Measurements from ENCODE around the gene DIAPH3. TPM values are rescaled to one million over a fixed set of nuclear protein-coding genes. Genes with fewer than 3 reads are reported as not detected.

DIAPH3 gene
- total RNA-seq, 2 experiments from 2014 or later: 24.0 to 24.3 TPM

DNA sequence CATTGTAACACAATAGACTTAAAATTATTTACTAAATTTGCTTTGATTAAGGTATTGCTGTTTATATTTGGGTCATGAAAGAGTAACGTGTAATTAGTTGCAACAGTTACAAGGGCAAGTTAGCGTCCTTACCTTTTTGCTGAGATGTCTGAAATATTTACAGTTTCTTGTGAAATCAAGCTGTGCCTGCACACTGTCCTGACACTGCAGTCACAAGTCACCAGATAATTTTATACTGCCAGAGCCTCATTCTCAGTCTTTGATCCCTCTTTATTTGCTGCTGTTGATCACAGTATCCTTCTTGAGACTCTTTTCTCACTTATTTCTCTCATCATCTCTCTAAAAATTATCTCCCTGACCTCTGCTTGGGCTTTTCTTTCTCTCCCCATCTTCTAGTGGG lies 8.4 kb upstream of the DIAPH3 start:
- CTCF ChIA-PET: no interaction called here
- Mint-ChIP-seq H3K27ac (no peak overlapping the region), H3K9me3 (no peaks in the 10 kb centered on the region), H3K27me3 (ENCODE audit: low read depth) (peaks cover 11% of the 10 kb centered on the region), H3K4me1 (ENCODE audit: low read depth) (no peaks in the 10 kb centered on the region), H3K4me3 (no peak overlapping the region), H3K36me3 (ENCODE audit: low read depth) (no peaks in the 10 kb centered on the region)
- no peak for DNase-seq
- intact Hi-C loops (cut with micrococcal nuclease): no loop called here

DNA sequence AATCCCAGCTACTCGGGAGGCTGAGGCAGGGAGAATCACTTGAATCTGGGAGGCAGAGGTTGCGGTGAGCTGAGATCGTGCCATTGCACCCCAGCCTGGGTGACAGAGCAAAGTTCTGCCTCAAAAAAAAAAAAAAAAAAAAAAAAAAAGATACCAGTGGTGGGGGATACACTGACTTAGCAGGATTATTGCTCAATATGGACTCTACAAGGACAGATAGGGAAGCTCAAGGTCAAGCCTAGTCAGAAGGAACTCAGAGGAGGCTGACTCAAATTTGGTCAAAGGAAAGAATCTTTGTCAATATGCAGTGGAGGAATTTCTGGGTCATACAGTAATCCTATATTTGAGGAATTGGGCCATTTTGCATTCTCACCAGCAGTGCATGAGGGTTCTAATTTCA lies 6.7 kb upstream of the DIAPH3 start:
- no peak for DNase-seq
- H3K4me1 Mint-ChIP-seq (ENCODE audit: low read depth): peaks cover 7% of the 10 kb centered on the region
- intact Hi-C loops (cut with micrococcal nuclease): no loop called here
- no peaks in the 10 kb centered on the region for H3K9me3 Mint-ChIP-seq
- no peak overlapping the region for H3K4me3 Mint-ChIP-seq
- H3K27ac Mint-ChIP-seq: no peak overlapping the region
- peaks cover 11% of the 10 kb centered on the region for H3K27me3 Mint-ChIP-seq (ENCODE audit: low read depth)
- no peaks in the 10 kb centered on the region for H3K36me3 Mint-ChIP-seq (ENCODE audit: low read depth)
- CTCF ChIA-PET: interaction anchor here (0.6 kb wide), 1 partner anchor 48 kb away, joined by 3 read pairs; no protein-coding TSS in a partner anchor

DNA sequence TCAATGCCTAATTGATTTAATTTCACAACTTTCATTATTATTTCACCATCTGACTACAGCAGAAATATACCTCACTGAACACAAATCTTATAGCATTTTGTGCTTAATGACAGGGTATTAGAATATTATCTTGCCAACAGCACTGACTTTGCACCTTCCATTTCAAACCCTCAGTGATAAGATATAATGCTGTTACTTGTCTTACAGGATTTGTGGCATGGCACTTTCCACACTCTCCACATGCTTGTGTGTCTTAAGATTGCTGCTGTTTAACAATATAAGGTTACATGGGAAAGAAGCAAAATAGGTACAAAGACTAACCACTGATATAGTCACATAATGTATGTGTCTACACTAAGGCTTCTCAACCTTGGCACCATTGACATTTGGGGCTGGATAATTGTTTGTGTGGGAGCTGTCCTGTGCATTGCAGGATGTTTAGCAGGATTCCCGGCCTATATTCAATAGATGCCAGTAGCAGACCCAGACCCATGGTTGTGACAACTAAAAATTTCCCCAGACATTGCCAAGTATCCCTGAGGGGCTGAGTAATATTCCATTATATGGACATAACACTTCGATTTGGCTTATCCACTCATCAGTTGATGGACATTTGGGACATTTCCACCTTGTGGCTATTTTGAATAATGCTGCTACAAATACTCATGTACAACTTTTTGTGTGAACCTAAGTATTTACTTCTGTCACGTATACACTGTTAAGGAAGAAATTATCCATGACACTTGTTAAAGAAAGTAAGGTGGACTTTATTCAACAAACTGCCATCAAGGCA lies 5.7 kb upstream of the DIAPH3 start:
- Mint-ChIP-seq H3K36me3 (ENCODE audit: low read depth) (no peaks in the 10 kb centered on the region), H3K27me3 (ENCODE audit: low read depth) (peaks cover 6% of the 10 kb centered on the region), H3K4me3 (no peak overlapping the region), H3K27ac (no peak overlapping the region), H3K4me1 (ENCODE audit: low read depth) (peaks cover 17% of the 10 kb centered on the region), H3K9me3 (no peaks in the 10 kb centered on the region)
- CTCF ChIA-PET: no interaction called here
- intact Hi-C loops (cut with micrococcal nuclease): no loop called here
- DNase-seq: no peak

DNA sequence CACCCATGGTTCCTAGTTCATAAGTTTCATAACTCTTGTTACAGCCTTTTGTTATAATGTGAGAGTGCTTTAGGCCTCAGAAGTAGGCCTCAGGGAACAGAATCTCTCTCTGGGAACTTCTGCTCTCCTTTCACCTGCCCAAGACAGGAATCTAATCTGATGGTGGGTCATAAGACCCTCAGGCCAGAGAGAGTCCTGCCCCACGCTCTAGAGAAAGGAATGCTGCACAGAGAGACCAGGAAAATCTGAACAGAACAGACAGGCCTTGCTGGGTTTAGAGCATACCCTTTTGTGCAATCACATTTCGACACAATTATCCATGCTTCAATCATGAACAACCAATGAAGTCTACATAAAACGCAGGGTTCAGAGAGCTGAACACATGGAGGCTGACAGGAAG lies 3.4 kb upstream of the DIAPH3 start:
- DNase-seq: no peak
- intact Hi-C loops (cut with micrococcal nuclease): no loop called here
- Mint-ChIP-seq H3K27ac (no peak overlapping the region), H3K4me1 (ENCODE audit: low read depth) (peaks cover 26% of the 10 kb centered on the region), H3K4me3 (no peak overlapping the region), H3K9me3 (no peaks in the 10 kb centered on the region), H3K27me3 (ENCODE audit: low read depth) (no peaks in the 10 kb centered on the region), H3K36me3 (ENCODE audit: low read depth) (no peaks in the 10 kb centered on the region)
- CTCF ChIA-PET: no interaction called here

DNA sequence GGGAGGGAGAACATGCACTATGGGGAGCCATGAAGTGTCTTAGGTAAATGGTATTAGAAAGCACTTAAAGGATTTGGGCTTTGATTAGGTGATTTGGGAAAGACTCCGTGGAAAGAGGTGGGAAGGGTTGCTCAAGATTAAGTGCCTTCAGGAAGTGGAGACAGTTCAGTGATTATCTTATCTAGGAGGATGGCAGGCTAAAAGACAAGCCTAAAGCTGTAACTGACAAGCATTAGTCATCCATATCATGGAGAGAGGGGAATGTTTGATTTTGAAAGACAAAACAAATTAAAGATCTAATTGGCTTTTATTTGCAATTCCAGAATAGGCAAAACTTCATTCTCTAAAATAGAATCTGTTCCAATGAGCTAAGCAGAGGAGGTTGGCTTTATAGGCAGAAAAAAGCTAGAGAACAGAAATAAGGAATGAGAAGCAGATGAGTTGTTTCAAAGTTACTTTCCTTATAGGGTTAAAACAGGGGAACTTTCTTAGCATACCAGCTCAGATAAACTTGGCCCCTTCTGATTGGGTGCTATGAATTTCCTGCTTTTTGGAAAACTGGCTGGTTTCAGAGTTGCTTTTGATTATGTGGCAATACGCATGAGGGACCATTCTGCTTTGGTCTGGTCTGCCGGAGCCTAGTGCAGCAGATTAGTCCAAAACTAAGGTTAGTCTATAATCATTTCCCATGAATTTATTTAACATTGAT lies 1.8 kb upstream of the DIAPH3 start:
- peaks cover 36% of the 10 kb centered on the region for H3K4me1 Mint-ChIP-seq (ENCODE audit: low read depth)
- H3K4me3 Mint-ChIP-seq: peak overlapping the region; percentile 91
- CTCF ChIA-PET: interaction anchor here (1.3 kb wide), 1 partner anchor 775 kb away, joined by 4 read pairs; no protein-coding TSS in a partner anchor
- H3K27me3 Mint-ChIP-seq (ENCODE audit: low read depth): no peaks in the 10 kb centered on the region
- H3K27ac Mint-ChIP-seq: peak overlapping the region; percentile 44
- intact Hi-C loops (cut with micrococcal nuclease): no loop called here
- no peak for DNase-seq
- no peaks in the 10 kb centered on the region for H3K9me3 Mint-ChIP-seq
- peaks cover 5% of the 10 kb centered on the region for H3K36me3 Mint-ChIP-seq (ENCODE audit: low read depth)

DNA sequence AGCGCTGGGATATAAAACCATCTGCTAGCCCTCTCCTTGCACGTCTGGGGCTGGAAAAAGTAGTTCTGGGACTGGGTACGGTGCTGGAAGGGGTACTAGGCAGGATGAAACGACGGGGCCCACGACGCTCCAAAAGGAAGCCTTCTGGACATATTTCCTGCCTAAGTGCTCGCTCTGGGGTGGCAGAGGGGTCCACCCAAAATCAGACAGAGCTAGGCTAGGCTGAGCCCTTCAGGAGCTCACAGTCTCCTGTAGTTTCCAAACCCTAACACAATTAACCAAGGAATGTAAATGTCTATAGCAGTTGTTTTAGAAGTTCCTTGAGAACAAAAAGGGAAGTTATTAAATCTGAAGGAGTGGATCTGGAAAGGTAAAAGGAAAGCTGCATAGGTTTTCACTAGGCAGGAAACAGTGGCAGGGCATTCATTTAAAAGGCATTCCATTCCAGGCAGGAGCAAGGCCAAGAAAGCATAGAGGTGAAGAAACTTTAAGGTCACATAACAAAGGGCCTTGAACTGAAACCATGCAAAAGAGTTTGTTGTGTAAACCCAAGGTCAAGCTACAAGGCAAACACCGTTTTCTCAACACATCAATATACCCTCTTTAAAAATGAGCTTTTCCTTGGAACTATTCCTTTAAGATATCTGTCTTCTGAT lies 634 bp upstream of the DIAPH3 start:
- CTCF ChIA-PET: interaction anchor here (1.3 kb wide), 1 partner anchor 773 kb away, joined by 4 read pairs; no protein-coding TSS in a partner anchor
- H3K27ac Mint-ChIP-seq: peak overlapping the region; percentile 88
- intact Hi-C loops (cut with micrococcal nuclease): loop anchor here (1.0 to 5.0 kb wide), 2 partner anchors 103 to 253 kb away; no protein-coding TSS in a partner anchor
- H3K9me3 Mint-ChIP-seq: no peaks in the 10 kb centered on the region
- H3K36me3 Mint-ChIP-seq (ENCODE audit: low read depth): peaks cover 5% of the 10 kb centered on the region
- H3K27me3 Mint-ChIP-seq (ENCODE audit: low read depth): no peaks in the 10 kb centered on the region
- peak overlapping the region; percentile 91 for H3K4me3 Mint-ChIP-seq
- H3K4me1 Mint-ChIP-seq (ENCODE audit: low read depth): peaks cover 36% of the 10 kb centered on the region
- DNase-seq: no peak

DNA sequence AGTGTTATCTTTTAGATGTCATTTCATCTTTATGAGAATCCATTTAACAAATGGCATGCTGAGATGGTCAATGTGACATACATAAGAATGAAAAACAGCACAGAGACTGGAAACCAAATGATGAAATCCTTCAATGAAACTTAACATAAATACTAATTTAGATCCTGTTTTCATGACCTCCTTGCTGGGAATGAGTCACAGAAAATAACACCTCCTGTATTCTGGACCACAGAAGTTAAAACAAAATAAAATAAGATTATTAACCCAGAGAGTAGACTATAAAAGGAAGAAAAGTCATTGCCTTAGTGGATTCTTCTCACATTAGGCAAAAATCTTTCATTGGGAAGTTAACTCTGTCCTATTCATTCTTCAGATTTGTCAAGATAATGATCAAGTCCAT lies 1.6 kb downstream of the DIAPH3 start:
- H3K27ac Mint-ChIP-seq: no peak overlapping the region
- CTCF ChIA-PET: no interaction called here
- H3K4me3 Mint-ChIP-seq: peak overlapping the region; percentile 91
- DNase-seq: no peak
- intact Hi-C loops (cut with micrococcal nuclease): loop anchor here (5.0 kb wide), 1 partner anchor 105 kb away; no protein-coding TSS in a partner anchor
- H3K36me3 Mint-ChIP-seq (ENCODE audit: low read depth): peaks cover 12% of the 10 kb centered on the region
- H3K4me1 Mint-ChIP-seq (ENCODE audit: low read depth): peaks cover 36% of the 10 kb centered on the region
- no peaks in the 10 kb centered on the region for H3K27me3 Mint-ChIP-seq (ENCODE audit: low read depth)
- no peaks in the 10 kb centered on the region for H3K9me3 Mint-ChIP-seq

DNA sequence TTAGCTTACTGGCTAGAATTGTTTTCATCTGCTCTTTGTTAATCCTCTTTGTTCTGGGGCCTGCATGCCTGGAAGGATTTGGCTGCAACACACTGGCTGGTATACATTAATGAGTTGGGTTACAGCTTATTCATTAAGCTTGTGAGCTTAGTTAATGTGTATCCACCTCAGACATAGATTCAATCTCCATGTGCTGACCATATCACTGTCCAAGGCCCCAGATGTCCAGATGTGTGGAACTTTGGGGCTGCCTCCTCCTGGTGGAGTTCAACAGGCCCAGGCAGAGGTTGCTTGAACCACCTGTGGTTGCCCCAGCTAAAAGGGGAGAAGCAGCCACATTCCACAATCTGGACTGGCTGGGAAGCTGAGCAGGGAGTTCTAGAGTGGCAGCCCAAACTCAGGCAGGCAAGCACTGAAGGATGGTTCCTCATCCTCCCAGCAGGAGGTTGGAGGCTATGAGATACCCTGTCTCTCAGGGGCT lies 5.4 kb downstream of the DIAPH3 start:
- no peak overlapping the region for H3K27ac Mint-ChIP-seq
- H3K4me3 Mint-ChIP-seq: no peak overlapping the region
- H3K4me1 Mint-ChIP-seq (ENCODE audit: low read depth): peaks cover 23% of the 10 kb centered on the region
- intact Hi-C loops (cut with micrococcal nuclease): no loop called here
- no peaks in the 10 kb centered on the region for H3K27me3 Mint-ChIP-seq (ENCODE audit: low read depth)
- DNase-seq: no peak
- CTCF ChIA-PET: no interaction called here
- no peaks in the 10 kb centered on the region for H3K9me3 Mint-ChIP-seq
- H3K36me3 Mint-ChIP-seq (ENCODE audit: low read depth): peaks cover 19% of the 10 kb centered on the region

DNA sequence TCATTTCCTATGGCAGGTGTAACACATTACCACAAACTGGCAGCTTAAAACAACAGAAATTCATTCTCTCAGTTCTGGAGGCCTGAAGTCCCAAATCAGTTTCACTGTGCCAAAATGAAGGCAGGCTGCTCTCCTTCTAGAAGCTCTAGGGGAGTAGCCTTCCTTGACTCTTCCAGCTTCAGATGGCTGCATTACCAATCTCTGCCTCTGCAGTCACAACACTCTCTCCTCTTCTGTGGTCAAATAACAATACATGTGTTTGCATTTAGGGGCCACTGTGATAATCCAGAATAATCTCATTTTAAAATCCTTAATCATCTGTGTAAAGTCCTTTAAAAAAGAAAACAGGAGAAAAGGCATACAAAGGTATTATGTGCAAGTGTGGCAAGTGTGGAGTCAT lies 7.8 kb downstream of the DIAPH3 start:
- H3K27me3 Mint-ChIP-seq (ENCODE audit: low read depth): no peaks in the 10 kb centered on the region
- intact Hi-C loops (cut with micrococcal nuclease): no loop called here
- H3K4me1 Mint-ChIP-seq (ENCODE audit: low read depth): peaks cover 6% of the 10 kb centered on the region
- CTCF ChIA-PET: no interaction called here
- DNase-seq: no peak
- peaks cover 15% of the 10 kb centered on the region for H3K36me3 Mint-ChIP-seq (ENCODE audit: low read depth)
- no peak overlapping the region for H3K27ac Mint-ChIP-seq
- H3K9me3 Mint-ChIP-seq: no peaks in the 10 kb centered on the region
- no peak overlapping the region for H3K4me3 Mint-ChIP-seq

DNA sequence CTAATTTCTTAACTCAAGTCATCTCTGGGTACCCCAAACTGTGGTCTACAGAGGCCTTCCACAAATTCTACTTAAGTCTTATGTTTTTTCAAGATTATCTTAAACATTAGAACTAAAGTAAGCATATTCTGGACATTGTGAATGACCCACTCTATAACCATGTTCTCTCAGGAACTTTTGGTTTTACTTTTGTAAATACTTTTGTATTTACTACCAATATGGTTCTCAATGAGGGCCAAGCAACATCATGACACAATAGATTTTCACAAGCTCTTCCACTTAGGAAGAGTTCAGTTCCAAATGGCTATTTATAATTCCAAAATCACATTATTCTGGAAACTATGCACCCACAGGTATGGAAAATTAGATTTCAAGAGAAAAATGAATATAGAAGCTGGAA lies 10.8 kb downstream of the DIAPH3 start:
- no peak for DNase-seq
- no peak overlapping the region for H3K27ac Mint-ChIP-seq
- no peak overlapping the region for H3K4me3 Mint-ChIP-seq
- H3K36me3 Mint-ChIP-seq (ENCODE audit: low read depth): peaks cover 12% of the 10 kb centered on the region
- intact Hi-C loops (cut with micrococcal nuclease): no loop called here
- peaks cover under 1% of the 10 kb centered on the region for H3K27me3 Mint-ChIP-seq (ENCODE audit: low read depth)
- H3K4me1 Mint-ChIP-seq (ENCODE audit: low read depth): peaks cover 5% of the 10 kb centered on the region
- no peaks in the 10 kb centered on the region for H3K9me3 Mint-ChIP-seq
- CTCF ChIA-PET: no interaction called here

DNA sequence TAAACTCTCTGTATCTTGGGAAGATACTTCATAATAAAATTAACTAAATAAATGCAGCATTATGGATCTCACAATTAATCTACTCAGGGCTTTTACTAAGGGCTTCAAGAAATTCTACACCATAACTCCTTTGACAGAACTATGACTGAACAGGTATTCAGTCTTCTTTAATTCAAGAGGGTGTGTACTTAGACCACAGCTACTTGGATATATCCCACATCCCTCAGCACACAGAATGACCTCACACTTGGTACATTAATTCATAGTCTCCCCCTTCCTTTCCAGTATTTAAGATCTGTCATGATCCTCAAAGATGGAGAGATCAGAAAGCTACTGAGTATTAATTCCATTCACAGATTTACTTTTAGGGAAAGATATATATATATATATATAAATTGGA lies 11.6 kb downstream of the DIAPH3 start:
- intact Hi-C loops (cut with micrococcal nuclease): no loop called here
- H3K4me1 Mint-ChIP-seq (ENCODE audit: low read depth): peaks cover 5% of the 10 kb centered on the region
- peaks cover 5% of the 10 kb centered on the region for H3K27me3 Mint-ChIP-seq (ENCODE audit: low read depth)
- no peaks in the 10 kb centered on the region for H3K9me3 Mint-ChIP-seq
- H3K27ac Mint-ChIP-seq: no peak overlapping the region
- no peak overlapping the region for H3K4me3 Mint-ChIP-seq
- peaks cover 8% of the 10 kb centered on the region for H3K36me3 Mint-ChIP-seq (ENCODE audit: low read depth)
- no peak for DNase-seq
- CTCF ChIA-PET: no interaction called here

DNA sequence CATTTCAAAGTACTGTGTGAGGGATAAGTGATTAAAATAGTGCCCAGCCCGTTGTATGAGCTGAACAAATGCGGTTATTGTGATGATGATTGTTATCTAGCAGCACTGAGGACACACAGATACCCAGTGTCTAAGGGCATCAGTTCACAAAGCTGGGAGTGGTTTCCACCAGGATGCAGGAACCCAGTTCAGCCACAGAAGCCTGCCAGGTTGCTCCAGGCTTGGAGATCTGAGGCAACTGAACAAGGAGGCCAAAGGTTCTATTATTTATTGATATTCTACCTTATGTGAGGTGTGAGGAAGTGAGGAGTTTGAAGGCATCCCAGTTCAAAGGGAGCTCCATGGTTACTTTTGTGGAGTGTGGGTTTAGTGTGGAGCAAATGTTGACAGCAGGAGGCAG lies 13.2 kb downstream of the DIAPH3 start:
- CTCF ChIA-PET: no interaction called here
- H3K36me3 Mint-ChIP-seq (ENCODE audit: low read depth): peaks cover 1% of the 10 kb centered on the region
- no peak overlapping the region for H3K4me3 Mint-ChIP-seq
- intact Hi-C loops (cut with micrococcal nuclease): no loop called here
- no peaks in the 10 kb centered on the region for H3K9me3 Mint-ChIP-seq
- H3K27me3 Mint-ChIP-seq (ENCODE audit: low read depth): peaks cover 5% of the 10 kb centered on the region
- no peak overlapping the region for H3K27ac Mint-ChIP-seq
- no peaks in the 10 kb centered on the region for H3K4me1 Mint-ChIP-seq (ENCODE audit: low read depth)
- DNase-seq: no peak
